HG03457 (cell line): ENCODE measurements around the gene CCDC187.

ENCODE experiments used
- ATAC-seq: cut with Tn5 transposase; IDR thresholded peaks from one replicate; pipeline ENCODE4 v1.9.1; 2021; ENCODE audit warnings: moderate number of reproducible peaks; ENCODE audit not compliant: unreplicated experiment

The CCDC187 gene

DNA sequence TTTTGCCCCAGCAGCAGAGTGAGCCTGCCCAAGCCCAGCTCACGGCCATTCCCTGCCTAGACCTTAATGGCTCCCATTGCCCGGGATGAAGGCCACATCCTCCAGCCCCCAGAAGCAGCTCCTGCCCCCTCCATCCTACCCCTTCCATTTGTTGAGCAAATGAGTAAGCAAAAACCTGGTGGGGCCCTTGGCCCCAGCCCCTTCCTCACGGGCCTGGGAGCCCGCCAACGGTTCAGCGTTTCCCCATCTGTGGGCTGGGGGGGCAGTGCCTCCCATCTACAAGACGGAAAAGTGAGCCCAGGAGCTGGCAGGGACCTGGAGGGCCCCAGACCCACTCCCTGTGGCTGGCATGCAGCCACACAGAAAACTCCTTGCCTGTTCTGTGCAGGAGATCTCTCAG is 4.4 kb downstream of the CCDC187 start:
- ATAC-seq: no peak

DNA sequence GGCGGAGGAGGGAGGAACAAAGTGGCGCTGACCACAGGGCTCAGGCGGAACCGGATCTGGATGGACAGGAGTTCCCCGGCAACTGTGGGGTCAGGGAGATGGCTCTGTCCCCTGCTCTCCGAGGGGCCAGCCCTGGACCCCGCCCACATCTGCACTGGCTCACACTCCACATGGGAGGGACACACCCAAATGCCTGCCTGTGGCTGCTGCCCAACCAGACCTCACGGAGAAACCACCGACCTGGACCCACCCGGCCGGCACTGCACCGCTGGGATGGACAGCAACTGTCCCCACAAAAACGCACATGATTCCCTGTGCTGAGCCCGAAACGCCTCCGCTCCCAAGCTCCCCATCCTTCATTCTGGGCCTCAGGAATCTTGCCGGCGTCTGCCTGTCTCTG is 4.8 kb downstream of the CCDC187 start:
- ATAC-seq: no peak

DNA sequence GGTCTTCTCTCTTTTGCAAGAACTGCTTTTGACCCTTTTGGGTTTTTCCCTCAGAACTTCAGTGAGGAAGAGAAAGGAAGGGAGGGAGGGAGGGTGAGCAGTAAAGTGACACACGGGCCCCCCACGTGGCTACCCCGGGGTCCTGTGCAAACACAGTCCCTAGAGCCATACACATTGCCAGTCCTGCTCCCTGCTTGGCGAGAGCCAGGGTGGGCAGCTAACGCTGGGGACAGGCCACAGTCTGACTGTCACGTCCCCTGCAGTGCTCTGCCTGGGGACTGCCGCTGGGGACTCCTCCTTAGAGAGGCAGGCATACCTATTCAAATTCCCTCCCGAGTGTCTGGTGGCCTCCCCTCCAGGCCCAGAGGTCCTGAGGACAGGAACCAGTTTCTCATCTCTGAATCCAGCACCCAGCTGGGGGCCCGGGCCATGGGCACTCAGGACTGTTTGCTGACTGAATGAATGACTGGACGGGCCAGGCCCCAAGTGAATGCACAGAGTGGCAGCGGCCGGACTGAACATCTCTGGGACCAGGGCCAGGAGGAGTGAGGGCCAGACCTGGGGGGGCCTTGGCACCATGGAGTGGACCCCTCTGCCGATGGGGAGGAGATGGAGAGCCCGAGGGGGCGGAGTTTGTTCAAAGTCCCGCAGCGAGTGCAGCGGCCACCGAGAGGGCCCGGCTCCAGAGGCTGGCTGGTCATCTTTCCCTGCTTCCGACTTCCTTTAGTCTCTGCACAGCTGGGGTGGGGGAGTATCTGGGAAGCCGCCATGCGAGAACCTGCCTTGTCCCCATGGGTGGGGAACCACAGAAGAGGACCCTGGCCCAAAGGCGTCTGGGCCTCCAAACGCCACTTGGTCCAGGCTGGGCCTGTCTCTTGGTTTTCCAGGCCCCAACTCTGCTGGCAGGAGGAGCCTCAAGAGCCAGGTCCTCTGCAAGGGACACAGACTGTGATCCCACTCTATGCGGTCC is 5.8 kb downstream of the CCDC187 start:
- no peak for ATAC-seq

DNA sequence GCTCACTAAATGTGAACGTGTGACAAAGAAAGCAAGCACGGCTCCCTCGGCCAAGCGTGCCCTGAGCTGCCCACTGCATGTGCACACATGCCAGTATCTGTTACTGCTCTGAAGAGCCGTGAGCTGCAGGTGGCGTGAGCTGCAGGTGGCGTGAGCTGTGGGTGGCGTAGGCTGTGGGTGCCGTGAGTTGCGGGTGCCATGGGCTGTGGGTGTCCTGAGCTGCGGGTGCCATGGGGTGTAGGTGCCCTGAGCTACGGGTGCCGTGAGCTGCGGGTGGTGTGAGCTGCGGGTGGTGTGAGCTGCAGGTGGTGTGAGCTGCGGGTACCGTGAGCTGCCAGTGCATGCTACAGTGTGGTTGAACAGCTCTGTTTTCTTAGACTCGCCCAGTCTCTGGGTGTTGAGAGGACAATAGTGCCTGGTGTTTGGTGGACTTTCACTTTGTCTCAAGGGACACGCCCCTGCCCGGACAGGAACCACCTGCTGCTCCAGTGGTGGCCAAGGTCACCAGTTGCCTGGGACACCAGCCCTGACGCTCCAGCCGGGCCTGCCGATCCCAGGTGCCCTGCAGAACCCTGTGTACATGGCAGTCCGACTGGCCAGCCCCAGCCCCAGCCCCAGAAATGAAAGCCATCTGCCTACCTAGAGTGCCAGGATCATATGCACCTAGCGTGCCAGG is 6.7 kb downstream of the CCDC187 start:
- ATAC-seq: no peak

DNA sequence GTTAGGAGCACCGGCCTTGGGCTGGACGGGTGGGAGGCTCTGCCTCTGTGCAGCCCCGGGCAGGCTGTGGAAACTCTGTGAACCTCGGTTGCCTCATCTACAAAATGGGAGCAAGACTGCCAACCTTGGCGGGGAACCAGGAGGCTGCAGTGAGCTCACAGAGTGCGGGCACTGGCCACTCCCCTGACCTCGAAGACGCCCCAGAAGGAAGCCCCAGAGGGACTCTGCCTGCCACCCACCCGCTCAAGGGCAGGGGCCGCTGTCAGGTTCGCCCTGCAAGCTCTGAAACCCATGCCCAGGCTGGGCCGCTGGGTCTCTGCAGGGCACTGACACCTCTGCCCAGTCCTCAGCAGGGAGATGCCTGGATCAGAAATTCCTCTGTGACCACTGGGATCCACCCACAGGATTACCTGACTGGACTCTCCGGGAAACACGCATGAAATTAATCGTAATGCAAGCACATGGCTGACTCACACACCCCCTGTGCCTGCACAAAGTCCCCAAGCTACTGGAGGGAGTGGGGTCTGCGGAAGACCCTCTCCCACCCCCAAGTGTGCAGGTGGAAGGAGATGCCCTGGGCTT is 7.4 kb downstream of the CCDC187 start:
- no peak for ATAC-seq

DNA sequence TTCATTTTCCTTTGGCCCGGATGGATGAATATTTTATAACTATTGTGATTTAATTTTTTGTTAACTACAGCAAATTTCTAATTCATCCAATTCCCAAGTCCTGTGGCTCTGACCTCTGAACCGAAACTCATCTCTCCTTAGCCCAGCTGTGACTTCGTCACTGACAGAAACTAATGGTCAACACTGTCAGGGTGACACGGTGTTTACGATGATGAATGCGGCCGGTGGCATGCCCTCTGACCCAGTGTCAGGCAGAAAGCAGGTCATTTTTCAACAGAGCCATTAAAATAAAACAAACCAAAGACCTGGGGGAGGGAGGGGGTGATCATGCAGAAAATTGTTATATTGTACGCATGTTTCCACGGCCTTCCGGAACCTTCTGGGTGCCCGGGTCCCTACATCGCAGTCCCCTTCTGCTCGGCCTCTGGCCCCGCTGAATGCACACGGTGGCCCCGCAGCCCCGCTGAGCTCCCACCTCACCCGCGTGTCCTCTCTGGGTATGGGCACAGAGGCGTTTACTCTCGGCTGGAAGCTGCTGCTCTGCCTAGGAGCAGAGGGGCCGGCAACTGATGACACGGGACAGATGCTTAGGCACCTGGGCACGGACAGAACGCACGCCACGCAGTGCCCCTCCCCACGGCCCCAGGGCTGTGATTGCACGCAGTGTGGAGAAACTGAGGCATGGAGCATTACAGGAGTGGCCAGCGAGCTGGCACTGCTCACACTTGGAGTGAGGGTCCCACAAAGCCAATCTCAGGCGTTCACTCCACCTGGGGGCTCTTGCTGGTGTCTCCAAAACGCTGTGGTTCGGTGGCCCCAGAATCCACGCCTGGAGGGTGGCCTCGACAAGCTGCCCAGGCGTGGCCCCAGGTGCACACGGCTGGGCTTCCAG is 8.1 kb downstream of the CCDC187 start:
- no peak for ATAC-seq

DNA sequence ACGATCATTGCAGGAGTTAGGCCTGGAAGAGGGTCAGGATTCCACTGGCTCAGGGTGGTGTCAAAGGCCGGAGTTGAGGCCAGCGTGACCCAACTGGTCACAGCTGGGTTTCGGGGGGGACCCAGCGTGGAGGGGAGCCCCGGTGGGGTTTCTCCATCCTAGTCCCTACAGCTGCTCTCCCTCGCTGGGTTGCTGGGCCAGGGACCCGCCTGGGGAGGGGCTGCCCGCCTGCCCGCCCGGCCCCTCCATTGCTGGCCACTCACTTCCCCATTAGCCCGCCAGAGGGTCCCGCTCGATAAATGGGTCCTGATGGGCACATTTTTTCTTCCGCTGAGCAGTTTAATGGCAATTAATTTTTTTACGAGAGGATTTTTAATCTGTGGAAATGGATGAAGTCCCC is 8.8 kb downstream of the CCDC187 start:
- no peak for ATAC-seq

DNA sequence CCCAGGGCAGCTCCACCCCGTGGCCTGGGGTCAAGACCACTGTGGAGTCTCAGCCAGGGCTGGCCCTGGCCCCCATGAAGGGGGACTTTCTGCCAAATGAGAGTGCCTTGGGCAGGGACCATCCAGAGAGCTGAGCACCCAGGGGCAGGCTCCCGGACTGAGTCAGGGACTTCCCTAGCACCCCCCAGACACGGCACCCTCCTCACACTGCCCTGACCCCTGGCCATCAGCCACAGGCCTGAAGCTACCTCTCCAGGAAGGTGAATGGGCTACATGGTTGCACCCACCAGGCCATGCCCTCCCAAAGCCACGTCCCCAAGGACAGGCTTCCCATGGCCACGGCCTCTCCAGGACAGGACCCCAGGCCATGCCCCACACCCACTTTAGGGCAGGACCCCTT is 9.5 kb downstream of the CCDC187 start:
- no peak for ATAC-seq

DNA sequence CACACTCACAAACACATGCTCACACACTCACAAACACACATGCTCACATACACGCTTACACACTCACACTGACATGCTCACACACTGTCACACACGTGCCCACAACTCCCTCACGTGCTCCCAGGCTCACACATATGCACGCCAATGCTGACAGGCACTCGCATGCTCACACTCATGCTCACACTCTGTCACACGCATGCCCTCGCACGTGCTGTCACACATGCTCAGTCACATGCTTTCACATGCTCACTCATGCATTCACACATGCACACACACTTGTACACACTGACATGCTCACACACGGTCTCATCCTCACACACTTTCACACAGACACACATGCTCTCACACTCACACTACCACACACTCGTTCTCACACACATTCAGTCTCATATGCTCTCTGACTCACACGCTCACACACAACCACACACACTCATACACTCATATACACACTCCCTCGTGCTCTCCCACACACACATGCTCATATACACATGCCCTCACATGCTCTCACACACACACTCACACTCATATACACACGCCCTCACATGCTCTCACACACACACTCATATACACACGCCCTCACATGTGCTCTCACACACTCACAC is 10.3 kb downstream of the CCDC187 start:
- no peak for ATAC-seq

DNA sequence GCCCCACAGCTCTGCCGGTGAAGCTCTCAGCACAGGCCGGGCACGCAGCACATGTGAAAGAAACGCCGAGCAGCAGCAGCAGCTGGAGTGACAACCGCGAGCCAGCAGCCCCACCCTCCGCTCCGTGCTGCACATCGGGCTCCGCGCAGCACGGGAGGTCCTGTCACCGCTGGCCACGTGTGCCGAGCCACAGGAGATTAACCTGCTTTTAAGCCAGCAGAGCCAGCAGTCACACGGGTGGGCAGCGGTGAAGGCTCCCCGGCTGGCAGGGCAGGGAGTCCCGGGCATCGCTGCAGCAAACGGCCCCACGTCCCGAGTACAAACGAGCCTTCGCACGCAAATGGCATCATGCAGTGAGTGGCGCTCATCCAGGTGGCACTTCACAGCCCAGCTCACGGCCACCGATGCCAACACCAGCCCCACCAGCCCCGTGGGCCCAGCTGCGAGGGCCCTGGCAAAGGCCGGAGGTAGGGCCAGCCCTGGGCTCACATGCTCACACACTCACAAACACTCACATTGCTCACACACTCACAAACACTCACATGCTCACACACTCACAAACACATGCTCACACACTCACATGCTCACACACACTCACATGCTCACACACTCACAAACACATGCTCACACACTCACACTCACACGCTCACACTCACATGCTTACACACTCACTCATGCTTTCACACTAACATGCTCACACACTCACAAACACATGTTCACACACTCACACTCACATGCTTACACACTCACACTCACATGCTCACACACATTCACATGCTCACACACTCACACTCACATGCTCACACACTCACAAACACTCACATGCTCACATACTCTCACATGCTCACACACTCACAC is 11.1 kb downstream of the CCDC187 start:
- no peak for ATAC-seq

DNA sequence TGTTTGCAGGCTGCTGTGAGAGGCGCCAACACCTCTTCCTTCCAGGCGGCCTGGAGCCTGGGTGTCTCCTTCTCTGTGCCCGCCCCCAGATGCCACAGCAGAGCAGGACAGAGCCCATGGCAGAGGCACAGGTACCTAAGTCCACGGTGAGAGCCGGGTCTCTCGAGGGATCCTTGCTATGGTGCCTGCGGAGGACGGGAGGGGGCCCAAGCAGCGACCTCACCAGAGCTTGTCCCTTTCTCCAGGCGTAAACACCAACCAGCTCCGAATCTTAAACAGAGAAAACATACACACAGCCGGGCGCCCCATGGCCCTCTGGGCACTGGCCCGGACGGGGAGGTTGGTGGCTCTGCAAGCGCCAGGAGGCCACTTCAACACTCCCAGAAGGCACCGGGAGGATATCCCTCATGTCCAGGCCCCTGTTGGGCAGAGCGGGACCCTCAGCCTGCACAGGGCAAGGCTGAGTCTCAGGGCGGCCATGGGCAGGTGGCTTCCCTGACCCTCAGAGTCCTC is 11.8 kb downstream of the CCDC187 start:
- no peak for ATAC-seq

DNA sequence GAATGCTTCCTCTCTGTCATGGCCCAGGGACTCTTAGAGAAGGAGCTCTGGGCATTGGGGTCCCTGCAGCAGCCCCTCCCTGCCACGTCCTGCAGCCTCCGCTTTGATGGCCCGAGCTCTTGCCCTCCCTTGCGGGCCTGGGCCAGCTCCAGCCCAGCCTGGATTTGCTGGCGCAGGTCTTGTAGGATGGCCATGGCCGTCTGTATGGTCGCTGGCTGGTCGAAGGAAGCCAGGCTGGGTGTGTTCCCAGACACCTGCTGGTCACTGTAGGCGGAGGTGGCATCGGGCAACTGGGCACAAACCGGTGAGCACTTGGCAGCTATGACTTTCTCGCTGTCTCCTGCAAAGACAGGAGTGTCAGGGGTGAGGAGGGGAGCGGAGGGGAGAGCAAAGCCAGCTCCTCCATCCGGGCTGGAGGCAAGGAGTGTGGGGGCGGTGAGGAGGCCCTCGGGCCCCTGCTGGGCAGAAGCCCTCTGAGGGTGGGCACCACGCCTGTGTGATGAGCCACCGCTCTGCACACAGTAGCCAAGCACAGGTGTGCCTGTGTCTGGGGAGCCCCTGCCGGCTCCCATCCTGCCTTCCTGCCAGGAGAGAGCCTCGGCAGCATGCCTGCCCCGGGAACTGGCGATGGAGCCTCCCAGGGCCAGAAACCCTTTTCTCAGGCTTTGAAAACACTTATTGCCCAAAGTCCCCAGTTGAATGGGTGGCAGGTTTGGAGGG is 12.4 kb downstream of the CCDC187 start:
- ATAC-seq: no peak

DNA sequence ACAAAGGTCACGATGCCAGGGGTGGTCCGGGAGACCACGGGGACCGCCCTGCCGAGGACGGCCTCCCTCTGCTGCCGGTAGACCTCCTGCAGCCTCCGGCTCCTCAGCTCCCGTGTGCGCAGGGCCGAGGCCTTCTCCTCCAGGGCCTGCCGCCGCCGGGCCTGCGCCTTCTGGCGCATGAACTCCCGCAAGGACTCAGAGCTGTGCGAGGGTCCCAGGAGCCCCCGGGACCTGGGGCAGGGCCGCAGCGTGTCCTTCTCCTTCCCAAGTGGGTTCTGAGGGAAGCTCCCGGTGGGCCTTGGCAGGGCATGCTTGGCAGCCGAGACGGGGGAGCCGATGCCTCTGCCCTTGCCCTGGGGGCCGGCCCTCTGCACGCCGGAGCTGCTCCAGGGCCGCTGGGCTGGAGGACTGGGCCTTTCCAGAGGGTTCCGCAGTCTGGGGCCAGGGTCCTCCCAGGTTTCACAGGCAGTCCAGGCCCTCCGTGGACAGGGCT is 13.3 kb downstream of the CCDC187 start:
- ATAC-seq: no peak

DNA sequence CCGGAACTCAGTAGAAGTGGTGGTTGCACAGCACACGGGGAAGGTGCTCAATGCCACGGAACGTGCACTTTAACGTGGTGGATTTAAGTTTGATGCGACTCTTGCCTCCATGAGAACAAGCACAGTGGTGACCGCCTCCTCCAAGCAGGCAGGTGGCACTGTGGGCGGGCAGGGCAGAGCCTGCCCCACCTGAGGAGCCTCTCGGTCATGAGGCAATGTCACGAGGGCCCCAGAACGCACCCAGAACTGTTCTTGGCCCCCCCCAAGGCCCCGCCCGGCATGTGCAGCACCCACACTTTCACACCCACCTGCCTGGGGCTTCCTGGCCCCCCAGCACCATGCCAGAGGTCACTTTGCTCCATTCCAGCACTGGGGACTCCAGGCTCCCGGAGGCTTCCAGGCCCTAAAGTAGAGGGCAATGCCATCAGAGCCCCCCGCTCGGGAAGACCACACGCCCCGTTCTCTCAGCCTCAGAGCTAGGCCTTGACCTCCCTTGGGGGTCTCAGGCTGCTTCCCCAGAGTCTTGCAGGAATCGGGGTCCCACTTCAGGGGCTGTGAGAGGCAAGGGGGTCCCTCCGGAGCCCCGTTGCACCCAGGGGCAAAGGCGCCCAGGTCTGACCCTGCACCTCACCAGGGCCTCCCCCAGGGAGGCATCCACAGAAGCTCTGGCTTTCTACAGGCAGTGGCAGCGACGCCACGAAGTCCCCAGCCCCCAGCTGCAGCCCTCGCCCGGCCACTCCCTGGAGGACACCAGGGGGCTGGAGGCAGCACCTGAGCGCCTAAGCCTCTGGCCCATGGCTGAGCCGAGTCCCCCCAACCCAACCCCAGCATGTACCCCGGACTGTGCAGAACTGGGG is 14.0 kb downstream of the CCDC187 start:
- ATAC-seq: no peak

DNA sequence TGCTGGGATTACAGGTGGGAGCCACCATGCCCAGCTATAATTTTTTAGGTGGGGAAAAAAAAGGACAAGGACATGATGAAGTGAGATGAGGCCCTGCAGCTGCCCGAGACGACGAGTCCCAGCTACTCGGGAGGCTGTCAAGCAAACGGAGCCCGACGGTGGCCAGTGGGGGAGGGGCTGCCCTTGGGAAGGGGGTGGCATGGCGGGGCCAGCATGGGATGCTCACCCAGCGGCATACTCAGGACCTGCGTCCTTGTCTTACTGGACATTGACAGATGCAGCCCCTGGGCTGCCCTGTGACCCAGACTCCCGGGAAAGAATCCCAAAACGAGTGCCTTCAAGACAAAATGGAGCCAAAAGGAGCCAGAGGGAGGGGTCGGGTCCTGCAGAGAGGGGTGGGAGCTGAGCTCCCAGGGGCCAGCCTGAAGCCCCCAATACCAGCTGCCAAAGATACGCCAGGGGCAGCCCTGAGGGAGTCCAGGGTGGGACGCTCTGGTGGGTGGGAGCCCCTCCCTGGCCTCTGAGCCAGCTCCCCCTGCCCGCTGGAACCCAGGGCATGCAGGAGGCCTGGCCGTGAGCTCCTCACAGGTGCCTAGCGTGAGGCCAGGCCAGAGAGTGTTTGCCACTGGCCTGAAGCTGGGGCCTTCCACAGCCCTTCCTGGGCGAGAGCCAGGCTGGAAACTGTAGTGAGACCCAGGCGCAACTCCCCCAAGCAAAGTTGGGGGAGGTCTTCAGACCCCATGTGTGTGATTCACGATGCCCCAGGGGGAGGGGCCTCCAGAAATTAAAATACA is 15.7 kb downstream of the CCDC187 start:
- ATAC-seq: no peak

DNA sequence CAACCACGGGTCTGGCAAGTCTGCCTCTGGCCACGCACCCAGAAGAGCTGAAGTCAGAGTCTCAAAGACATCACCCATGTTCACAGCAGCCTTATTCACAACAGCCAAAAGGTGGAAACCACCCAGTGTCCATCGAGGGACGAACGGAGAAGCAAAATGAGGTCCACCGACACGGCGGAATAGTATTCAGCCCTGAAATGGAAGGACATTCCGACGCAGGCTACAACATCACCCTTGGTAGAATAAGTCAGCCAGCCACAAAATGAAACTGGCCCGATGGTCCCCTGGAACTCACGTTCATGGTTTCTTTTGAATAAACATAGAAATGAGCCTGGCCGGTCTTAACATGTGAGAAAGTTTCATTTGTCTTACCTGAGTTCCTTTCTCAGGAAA is 16.9 kb downstream of the CCDC187 start:
- no peak for ATAC-seq
